ENCODE results near the gene GPN2.

The GPN2 gene

DNA sequence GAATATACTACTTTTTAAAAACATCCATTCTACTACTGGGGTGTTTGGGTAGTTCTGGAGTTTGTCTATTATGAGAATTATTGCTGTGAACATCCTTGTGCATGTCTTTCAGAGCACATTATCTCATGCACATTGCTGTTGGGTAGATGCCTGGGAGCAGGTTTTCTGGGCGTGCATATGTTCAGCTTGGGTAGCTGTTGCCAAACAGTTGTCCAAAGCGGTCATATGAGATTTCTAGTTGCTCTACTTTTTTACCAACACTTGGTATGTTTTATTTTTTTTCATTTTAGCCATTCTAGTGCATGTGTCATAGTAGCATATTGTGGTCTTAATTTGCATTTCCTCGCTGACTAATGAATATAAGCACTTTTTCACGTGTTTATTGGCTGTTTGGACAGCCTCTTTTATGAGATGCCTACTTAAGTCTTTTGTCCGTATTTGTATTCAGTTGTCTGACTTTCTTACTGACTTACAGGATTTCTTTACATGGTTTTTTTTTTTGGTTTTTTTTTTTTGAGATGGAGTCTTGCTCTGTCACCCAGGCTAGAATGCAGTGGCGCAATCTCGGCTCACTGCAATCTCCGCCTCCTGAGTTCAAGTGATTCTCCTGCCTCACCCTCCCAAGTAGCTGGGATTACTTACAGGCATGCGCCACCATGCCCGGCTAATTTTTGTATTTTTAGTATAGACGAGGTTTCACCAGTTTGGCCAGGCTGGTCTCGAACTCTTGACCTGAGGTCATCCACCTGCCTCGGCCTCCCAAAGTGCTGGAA is 45.5 kb downstream of the GPN2 start (continued):
- TF ChIP-seq, protein P1, sequence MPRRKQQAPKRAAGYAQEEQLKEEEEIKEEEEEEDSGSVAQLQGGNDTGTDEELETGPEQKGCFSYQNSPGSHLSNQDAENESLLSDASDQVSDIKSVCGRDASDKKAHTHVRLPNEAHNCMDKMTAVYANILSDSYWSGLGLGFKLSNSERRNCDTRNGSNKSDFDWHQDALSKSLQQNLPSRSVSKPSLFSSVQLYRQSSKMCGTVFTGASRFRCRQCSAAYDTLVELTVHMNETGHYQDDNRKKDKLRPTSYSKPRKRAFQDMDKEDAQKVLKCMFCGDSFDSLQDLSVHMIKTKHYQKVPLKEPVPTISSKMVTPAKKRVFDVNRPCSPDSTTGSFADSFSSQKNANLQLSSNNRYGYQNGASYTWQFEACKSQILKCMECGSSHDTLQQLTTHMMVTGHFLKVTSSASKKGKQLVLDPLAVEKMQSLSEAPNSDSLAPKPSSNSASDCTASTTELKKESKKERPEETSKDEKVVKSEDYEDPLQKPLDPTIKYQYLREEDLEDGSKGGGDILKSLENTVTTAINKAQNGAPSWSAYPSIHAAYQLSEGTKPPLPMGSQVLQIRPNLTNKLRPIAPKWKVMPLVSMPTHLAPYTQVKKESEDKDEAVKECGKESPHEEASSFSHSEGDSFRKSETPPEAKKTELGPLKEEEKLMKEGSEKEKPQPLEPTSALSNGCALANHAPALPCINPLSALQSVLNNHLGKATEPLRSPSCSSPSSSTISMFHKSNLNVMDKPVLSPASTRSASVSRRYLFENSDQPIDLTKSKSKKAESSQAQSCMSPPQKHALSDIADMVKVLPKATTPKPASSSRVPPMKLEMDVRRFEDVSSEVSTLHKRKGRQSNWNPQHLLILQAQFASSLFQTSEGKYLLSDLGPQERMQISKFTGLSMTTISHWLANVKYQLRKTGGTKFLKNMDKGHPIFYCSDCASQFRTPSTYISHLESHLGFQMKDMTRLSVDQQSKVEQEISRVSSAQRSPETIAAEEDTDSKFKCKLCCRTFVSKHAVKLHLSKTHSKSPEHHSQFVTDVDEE (CRISPR knock-in tag; IDR thresholded peaks at IDR 0.05): no peak
- TF ChIP-seq ZNF565 (CRISPR knock-in tag; conservative IDR thresholded peaks at IDR 0.05; ENCODE audit: low read depth) (no peak), GLIS3 (CRISPR knock-in tag; IDR thresholded peaks at IDR 0.05) (no peak), PPARA (CRISPR knock-in tag; IDR thresholded peaks at IDR 0.05; ENCODE audit: borderline replicate concordance) (no peak), SNAI2 (CRISPR knock-in tag; IDR thresholded peaks at IDR 0.05) (no peak), ZC3H10 (CRISPR knock-in tag; IDR thresholded peaks at IDR 0.05) (no peak)

DNA sequence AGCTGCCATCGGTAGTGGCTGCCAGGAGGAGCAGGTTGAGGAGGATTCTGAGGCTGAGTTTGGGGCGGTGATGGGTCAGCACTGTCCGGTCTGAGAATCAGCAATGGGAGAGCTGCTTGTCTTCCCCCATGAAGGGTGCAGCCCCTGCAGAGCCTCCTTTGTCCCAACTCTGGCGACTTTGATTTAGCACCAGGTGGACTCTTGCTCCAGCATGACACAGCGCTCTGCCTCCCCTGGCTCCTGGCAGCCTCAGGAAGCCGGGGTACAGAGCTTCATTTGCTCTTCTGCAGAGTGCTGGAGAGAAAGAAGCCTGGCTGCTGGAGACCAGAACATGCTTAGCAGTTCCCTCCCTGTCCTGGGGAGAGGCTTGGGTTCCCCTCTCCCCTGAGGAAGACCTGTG is 50.3 kb downstream of the GPN2 start:
- TF ChIP-seq ESRRG (CRISPR knock-in tag; IDR thresholded peaks at IDR 0.05) (no peak), RARB (CRISPR knock-in tag; IDR thresholded peaks at IDR 0.05) (no peak), ARNTL (CRISPR knock-in tag; IDR thresholded peaks at IDR 0.05; ENCODE audit: borderline replicate concordance, low read depth) (no peak)
- TF ChIP-seq, protein P1 (CRISPR knock-in tag; IDR thresholded peaks at IDR 0.05): no peak
- TF ChIP-seq, protein P2, sequence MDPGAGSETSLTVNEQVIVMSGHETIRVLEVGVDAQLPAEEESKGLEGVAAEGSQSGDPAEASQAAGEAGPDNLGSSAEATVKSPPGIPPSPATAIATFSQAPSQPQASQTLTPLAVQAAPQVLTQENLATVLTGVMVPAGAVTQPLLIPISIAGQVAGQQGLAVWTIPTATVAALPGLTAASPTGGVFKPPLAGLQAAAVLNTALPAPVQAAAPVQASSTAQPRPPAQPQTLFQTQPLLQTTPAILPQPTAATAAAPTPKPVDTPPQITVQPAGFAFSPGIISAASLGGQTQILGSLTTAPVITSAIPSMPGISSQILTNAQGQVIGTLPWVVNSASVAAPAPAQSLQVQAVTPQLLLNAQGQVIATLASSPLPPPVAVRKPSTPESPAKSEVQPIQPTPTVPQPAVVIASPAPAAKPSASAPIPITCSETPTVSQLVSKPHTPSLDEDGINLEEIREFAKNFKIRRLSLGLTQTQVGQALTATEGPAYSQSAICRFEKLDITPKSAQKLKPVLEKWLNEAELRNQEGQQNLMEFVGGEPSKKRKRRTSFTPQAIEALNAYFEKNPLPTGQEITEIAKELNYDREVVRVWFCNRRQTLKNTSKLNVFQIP (CRISPR knock-in tag; IDR thresholded peaks at IDR 0.05; ENCODE audit: borderline replicate concordance, low read depth): no peak
- TF ChIP-seq, protein P3, sequence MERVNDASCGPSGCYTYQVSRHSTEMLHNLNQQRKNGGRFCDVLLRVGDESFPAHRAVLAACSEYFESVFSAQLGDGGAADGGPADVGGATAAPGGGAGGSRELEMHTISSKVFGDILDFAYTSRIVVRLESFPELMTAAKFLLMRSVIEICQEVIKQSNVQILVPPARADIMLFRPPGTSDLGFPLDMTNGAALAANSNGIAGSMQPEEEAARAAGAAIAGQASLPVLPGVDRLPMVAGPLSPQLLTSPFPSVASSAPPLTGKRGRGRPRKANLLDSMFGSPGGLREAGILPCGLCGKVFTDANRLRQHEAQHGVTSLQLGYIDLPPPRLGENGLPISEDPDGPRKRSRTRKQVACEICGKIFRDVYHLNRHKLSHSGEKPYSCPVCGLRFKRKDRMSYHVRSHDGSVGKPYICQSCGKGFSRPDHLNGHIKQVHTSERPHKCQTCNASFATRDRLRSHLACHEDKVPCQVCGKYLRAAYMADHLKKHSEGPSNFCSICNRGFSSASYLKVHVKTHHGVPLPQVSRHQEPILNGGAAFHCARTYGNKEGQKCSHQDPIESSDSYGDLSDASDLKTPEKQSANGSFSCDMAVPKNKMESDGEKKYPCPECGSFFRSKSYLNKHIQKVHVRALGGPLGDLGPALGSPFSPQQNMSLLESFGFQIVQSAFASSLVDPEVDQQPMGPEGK (CRISPR knock-in tag; IDR thresholded peaks at IDR 0.05; ENCODE audit: borderline replicate concordance): no peak
- no peak for ATAC-seq

DNA sequence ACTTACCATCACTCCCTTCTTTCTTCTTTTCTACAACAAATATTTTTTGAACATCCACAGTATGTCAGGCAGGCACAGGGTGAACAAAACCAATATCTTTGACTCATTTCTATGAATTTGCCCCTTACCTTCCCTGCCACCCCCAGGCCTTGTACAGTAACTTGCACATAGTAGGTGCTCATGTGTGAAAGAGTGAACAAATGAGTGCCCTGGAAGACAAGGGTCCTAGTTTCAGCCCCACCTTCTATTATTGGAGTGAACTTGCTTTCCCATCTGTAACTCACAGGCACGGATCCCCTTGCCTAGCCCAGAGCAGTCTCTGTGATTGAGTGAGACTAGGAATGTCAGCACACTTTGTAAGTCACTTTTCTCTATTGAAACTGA is 50.8 kb downstream of the GPN2 start:
- ATAC-seq: no peak
- TF ChIP-seq TCF4 (CRISPR knock-in tag; IDR thresholded peaks at IDR 0.05; ENCODE audit: borderline replicate concordance) (no peak), OSR1 (CRISPR knock-in tag; IDR thresholded peaks at IDR 0.05) (no peak), ARNTL (CRISPR knock-in tag; IDR thresholded peaks at IDR 0.05; ENCODE audit: borderline replicate concordance, low read depth) (no peak), ISL1 (CRISPR knock-in tag; IDR thresholded peaks at IDR 0.05) (no peak), RARB (CRISPR knock-in tag; IDR thresholded peaks at IDR 0.05) (no peak), ZNF8 (CRISPR knock-in tag; IDR thresholded peaks at IDR 0.05) (no peak), ZC3H10 (CRISPR knock-in tag; IDR thresholded peaks at IDR 0.05) (no peak), ESRRG (CRISPR knock-in tag; IDR thresholded peaks at IDR 0.05) (no peak), TOX (CRISPR knock-in tag; IDR thresholded peaks at IDR 0.05; ENCODE audit: borderline replicate concordance) (no peak), SNAI2 (CRISPR knock-in tag; IDR thresholded peaks at IDR 0.05) (no peak), ZNF70 (CRISPR knock-in tag; IDR thresholded peaks at IDR 0.05) (no peak)
- TF ChIP-seq, protein P4, sequence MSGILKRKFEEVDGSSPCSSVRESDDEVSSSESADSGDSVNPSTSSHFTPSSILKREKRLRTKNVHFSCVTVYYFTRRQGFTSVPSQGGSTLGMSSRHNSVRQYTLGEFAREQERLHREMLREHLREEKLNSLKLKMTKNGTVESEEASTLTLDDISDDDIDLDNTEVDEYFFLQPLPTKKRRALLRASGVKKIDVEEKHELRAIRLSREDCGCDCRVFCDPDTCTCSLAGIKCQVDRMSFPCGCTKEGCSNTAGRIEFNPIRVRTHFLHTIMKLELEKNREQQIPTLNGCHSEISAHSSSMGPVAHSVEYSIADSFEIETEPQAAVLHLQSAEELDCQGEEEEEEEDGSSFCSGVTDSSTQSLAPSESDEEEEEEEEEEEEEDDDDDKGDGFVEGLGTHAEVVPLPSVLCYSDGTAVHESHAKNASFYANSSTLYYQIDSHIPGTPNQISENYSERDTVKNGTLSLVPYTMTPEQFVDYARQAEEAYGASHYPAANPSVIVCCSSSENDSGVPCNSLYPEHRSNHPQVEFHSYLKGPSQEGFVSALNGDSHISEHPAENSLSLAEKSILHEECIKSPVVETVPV (CRISPR knock-in tag; IDR thresholded peaks at IDR 0.05): no peak
- TF ChIP-seq, protein P3 (CRISPR knock-in tag; IDR thresholded peaks at IDR 0.05; ENCODE audit: borderline replicate concordance): no peak
- TF ChIP-seq, protein P2 (CRISPR knock-in tag; IDR thresholded peaks at IDR 0.05; ENCODE audit: borderline replicate concordance, low read depth): no peak
- TF ChIP-seq, protein P1 (CRISPR knock-in tag; IDR thresholded peaks at IDR 0.05): no peak

Measured in SK-N-SH treated with all-trans-retinoic acid at 6 μM for 48 hours (cell line).